GM10266 (cell line): ENCODE measurements around the gene VAMP5.

Experiments used
- DNase-seq: peaks from one replicate; pipeline ENCODE4 v3.0.0; 2012; ENCODE audit errors: extremely low spot score
- CTCF ChIP-seq: IDR thresholded peaks from 2 replicates; pipeline ENCODE4 v1.5.1; 2012; ENCODE audit warnings: mild to moderate bottlenecking, low read depth; ENCODE audit not compliant: control insufficient read depth, insufficient read depth; ENCODE audit errors: missing control alignments

VAMP5 gene

GRCh38 chr2:85584354-85584856, at the start of gene VAMP5:
TSS of gene VAMP5 (plus strand) at chr2:85584431. CDS start at chr2:85584491, 60 bp downstream.
- no peak for DNase-seq
- no peak for TF ChIP-seq CTCF

DNA sequence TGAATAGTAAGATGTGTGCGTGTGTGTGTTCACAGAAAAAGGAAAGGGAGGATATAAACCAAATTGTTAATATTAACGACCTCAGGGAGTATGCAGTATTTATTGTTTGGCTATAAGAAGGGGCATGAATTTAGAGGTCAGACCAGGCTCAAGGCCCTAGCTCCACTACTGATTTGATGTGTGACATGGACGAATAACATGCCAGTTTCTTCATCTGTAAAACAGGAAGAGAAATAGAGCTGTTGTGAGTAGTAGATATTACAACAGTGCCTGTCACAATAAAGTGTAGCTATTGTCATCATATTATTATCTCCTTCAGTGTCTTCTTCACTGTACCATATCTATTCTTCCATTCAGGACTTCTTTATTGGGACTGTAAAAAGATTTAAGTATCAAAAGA, 49.4 kb upstream of the VAMP5 start:
- DNase-seq, result no peak
- TF ChIP-seq CTCF, result no peak

DNA sequence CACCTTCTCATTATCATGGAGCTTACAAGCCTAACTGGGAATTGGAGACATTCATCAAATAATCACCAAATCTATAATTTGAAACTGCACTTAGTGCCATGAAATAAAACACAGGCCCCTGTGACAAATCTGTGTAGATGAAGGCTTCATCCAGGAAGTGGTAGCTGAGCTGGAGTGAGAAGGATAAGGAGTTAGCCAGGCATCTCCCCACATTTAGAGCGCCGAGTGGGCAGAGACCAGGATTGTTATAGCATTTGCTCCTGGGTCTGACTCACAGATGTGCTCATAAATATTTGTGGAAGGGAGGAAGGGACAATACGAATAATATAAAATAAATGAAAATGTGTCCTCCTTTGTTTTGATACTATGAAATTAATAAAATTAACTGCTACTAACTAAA, 47.8 kb upstream of the VAMP5 start:
- DNase-seq, result no peak
- no peak for TF ChIP-seq CTCF

DNA sequence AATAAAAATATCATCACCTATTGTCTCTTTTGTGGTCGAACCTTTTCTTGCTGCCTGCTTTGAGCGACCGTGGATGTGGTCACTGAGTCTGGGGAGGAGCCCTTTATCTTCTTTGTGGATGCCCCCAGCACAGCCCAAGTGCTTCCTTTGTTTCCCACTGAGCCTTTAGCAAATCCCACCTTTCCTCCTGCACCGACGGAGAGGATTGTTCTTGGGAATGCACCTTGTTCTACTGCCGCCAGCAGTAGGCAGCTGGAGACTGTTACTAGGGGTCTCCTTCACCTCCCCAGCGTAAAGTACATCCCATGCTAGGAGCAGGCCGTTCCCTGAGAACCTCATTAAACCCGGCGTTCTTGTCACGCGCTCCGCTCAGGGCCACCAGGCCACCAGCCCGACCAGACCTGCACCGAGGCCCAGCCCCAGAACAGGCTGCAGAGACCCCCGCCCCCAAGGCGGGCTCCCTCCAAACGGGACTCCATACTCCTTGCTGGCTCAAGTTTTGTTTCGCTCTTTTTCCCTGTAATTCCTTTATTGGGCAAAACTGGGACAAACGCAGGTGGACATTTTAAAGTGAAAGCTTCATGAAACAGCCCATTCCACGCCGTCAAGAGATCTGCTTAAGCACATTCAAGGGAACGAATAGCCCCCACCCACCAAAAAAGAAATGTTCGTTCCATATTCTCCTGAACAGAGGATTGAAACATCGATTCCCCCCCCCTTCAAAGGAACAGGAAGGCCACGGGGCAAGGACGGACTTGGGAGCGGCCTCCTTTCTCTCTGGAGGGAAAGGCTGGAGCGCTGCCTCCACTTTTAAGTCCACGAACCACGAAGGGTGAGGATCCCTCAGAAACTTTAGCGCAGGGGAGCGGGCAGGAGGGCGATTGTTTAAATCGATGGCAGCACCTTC, 46.4 kb upstream of the VAMP5 start:
- TF ChIP-seq CTCF, result no peak
- DNase-seq, result peak; percentile 48

DNA sequence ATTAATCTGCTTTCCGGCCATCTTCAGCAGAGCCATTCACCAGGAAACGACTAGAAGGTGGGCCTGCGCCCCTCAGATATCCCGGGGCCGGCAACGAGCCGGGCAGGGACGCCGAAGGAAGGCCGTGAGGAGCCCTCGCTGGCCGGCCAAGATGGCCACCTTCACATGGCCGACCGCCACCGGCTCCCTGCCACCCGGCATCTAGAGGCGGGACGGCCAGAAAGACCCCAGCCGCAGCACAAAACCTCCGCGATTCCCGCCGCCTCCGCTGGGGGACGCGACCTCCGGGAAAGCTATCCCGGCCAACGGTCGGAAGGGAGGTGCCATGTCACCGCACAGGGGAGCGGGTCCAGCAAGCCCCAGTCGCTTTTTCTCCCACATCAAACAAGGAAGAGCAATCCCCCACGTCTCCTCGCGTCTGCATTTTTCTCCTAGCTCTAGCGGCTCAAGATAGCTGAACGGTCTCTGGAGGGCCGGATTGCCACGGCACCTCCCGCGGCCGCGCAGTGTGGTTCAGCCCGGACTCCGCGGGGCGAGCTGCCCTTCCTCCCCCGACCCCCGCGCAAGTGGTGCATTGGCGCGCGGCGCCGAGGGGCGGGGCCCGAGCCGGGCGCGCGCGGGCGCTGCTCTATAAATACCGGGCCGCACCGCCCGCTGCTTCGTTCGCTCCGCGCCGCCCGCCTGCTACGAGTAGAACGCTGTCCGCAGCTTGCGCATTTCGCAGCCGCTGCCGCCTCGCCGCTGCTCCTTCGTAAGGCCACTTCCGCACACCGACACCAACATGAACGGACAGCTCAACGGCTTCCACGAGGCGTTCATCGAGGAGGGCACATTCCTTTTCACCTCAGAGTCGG, 45.5 kb upstream of the VAMP5 start, which contains the start of gene MAT2A:
TSS of gene MAT2A (plus strand) at position 662 of the 854 bp plus-strand sequence. CDS start at position 782, 120 bp downstream.
- peak; percentile 95 for DNase-seq

More for the DNA sequence above, 45.5 kb upstream of the VAMP5 start, which contains the start of gene MAT2A:
- TF ChIP-seq CTCF, result peak; percentile 72
